ENCODE measurements around the gene ARGFX. TPM values are rescaled to one million over a fixed set of nuclear protein-coding genes. Genes with fewer than 3 reads are reported as not detected.

Gene ARGFX
- total RNA-seq, 1 donor from 2014 or later: not detected

- no peak for TF ChIP-seq CTCF (IDR thresholded peaks at IDR 0.05; ENCODE audit: unreplicated experiment)
- H3K9me3 Mint-ChIP-seq: no peaks in the 10 kb centered on the region
These were observed 10.3 kb upstream of the ARGFX start for GRCh38 chr3:121557426-121557934.

GRCh38 chr3:121562148-121562547 is 5.6 kb upstream of the ARGFX start:
- no peaks in the 10 kb centered on the region for H3K27me3 Mint-ChIP-seq (ENCODE audit: low read depth)
- no peak for TF ChIP-seq CTCF (IDR thresholded peaks at IDR 0.05; ENCODE audit: unreplicated experiment)
- no peak overlapping the region for H3K27ac Mint-ChIP-seq
- no peaks in the 10 kb centered on the region for H3K4me1 Mint-ChIP-seq
- H3K36me3 Mint-ChIP-seq: no peaks in the 10 kb centered on the region
- no peak for DNase-seq (ENCODE audit: low spot score in 2 of 2, unreplicated experiment in 2 of 2)
- H3K9me3 Mint-ChIP-seq: no peaks in the 10 kb centered on the region
- H3K4me3 Mint-ChIP-seq: no peak overlapping the region

More at GRCh38 chr3:121557426-121557934, 10.3 kb upstream of the ARGFX start:
- Mint-ChIP-seq H3K27me3 (ENCODE audit: low read depth) (no peaks in the 10 kb centered on the region), H3K27ac (no peak overlapping the region), H3K4me3 (no peak overlapping the region), H3K4me1 (no peaks in the 10 kb centered on the region), H3K36me3 (no peaks in the 10 kb centered on the region)
- no peak for DNase-seq (ENCODE audit: low spot score in 2 of 2, unreplicated experiment in 2 of 2)

- DNase-seq (ENCODE audit: low spot score in 2 of 2, unreplicated experiment in 2 of 2): no peak
- Mint-ChIP-seq H3K4me3 (no peak overlapping the region), H3K36me3 (no peaks in the 10 kb centered on the region), H3K9me3 (no peaks in the 10 kb centered on the region), H3K27me3 (ENCODE audit: low read depth) (no peaks in the 10 kb centered on the region), H3K27ac (no peak overlapping the region), H3K4me1 (no peaks in the 10 kb centered on the region)
- TF ChIP-seq CTCF (IDR thresholded peaks at IDR 0.05; ENCODE audit: unreplicated experiment): no peak
These were observed 976 bp upstream of the ARGFX start for GRCh38 chr3:121566773-121567172.

- H3K27me3 Mint-ChIP-seq (ENCODE audit: low read depth): no peaks in the 10 kb centered on the region
- no peak for DNase-seq (ENCODE audit: low spot score in 2 of 2, unreplicated experiment in 2 of 2)
- H3K9me3 Mint-ChIP-seq: no peaks in the 10 kb centered on the region
- no peak for TF ChIP-seq CTCF (IDR thresholded peaks at IDR 0.05; ENCODE audit: unreplicated experiment)
- H3K36me3 Mint-ChIP-seq: no peaks in the 10 kb centered on the region
- H3K27ac Mint-ChIP-seq: no peak overlapping the region
- H3K4me1 Mint-ChIP-seq: no peaks in the 10 kb centered on the region
- H3K4me3 Mint-ChIP-seq: no peak overlapping the region
These were observed 6.7 kb downstream of the ARGFX start for GRCh38 chr3:121574449-121574848.

- TF ChIP-seq CTCF (IDR thresholded peaks at IDR 0.05; ENCODE audit: unreplicated experiment): no peak
- H3K9me3 Mint-ChIP-seq: no peaks in the 10 kb centered on the region
- peaks cover 23% of the 10 kb centered on the region for H3K27me3 Mint-ChIP-seq (ENCODE audit: low read depth)
- H3K4me3 Mint-ChIP-seq: no peak overlapping the region
- no peaks in the 10 kb centered on the region for H3K4me1 Mint-ChIP-seq
- DNase-seq (ENCODE audit: low spot score in 2 of 2, unreplicated experiment in 2 of 2): no peak
- H3K36me3 Mint-ChIP-seq: no peaks in the 10 kb centered on the region
- H3K27ac Mint-ChIP-seq: no peak overlapping the region
These were observed 13.9 kb downstream of the ARGFX start for GRCh38 chr3:121581691-121582090.

GRCh38 chr3:121584418-121584817 is 16.7 kb downstream of the ARGFX start:
- Mint-ChIP-seq H3K4me3 (no peak overlapping the region), H3K27me3 (ENCODE audit: low read depth) (peaks cover 23% of the 10 kb centered on the region), H3K4me1 (no peaks in the 10 kb centered on the region), H3K9me3 (no peaks in the 10 kb centered on the region), H3K36me3 (no peaks in the 10 kb centered on the region), H3K27ac (no peak overlapping the region)
- DNase-seq (ENCODE audit: low spot score in 2 of 2, unreplicated experiment in 2 of 2): no peak
- TF ChIP-seq CTCF (IDR thresholded peaks at IDR 0.05; ENCODE audit: unreplicated experiment): no peak
